HCT116 (cell line): ENCODE measurements around the gene UBE2D4.
A peak's percentile ranks its signal among the peaks of the same experiment; 100 is the strongest.

Source experiments
- CBX3 ChIP-seq: IDR thresholded peaks from 2 replicates; pipeline ENCODE4 v1.6.1; 2012; ENCODE audit warnings: low read depth
- EZH2 ChIP-seq: fragments of 200-600 bp; sonication (generic); IDR thresholded peaks from 2 replicates; pipeline ENCODE4 v1.6.1; 2017; ENCODE audit warnings: antibody characterized with exemption, mixed run types
- EZH2phosphoT487 ChIP-seq: fragments of 200-600 bp; IDR thresholded peaks from 2 replicates; pipeline ENCODE4 v1.6.1; 2018; ENCODE audit warnings: antibody characterized with exemption, borderline replicate concordance
- POLR2A ChIP-seq: IDR thresholded peaks from 2 replicates; pipeline ENCODE4 v1.7.0; 2011; ENCODE audit warnings: borderline replicate concordance; ENCODE audit not compliant: insufficient read depth, insufficient read length; ENCODE audit errors: extremely low read depth
- POLR2AphosphoS5 ChIP-seq: IDR thresholded peaks from 2 replicates; pipeline ENCODE4 v1.6.1; 2011; ENCODE audit warnings: mild to moderate bottlenecking, low read depth, low read length, moderate library complexity
- SP1 ChIP-seq: IDR thresholded peaks from 2 replicates; pipeline ENCODE4 v1.6.1; 2012; ENCODE audit warnings: low read depth
- TF ChIP-seq, protein P1 (sequence below), 3 experiments: fragments of 200-600 bp in 1 of 3; sonication (generic) in 1 of 3; IDR thresholded peaks in 2 of 3; conservative IDR thresholded peaks in 1 of 3; 2 replicates each; pipeline ENCODE4 v1.5.1; 2012 to 2017; ENCODE audit warnings: low read depth in 2 of 3, low read length in 2 of 3, antibody characterized with exemption in 1 of 3, borderline replicate concordance in 1 of 3, control low read depth in 1 of 3, mild to moderate bottlenecking in 1 of 3, mixed read lengths in 1 of 3, mixed run types in 1 of 3, moderate library complexity in 1 of 3; ENCODE audit not compliant: insufficient read depth in 1 of 3
- TF ChIP-seq, protein P2 (sequence below): IDR thresholded peaks from 2 replicates; pipeline ENCODE4 v1.6.1; 2012
- TF ChIP-seq, protein P3 (sequence below): IDR thresholded peaks from 2 replicates; pipeline ENCODE4 v1.6.1; 2012
- TF ChIP-seq, protein P4 (sequence below): IDR thresholded peaks from 2 replicates; pipeline ENCODE4 v1.6.1; 2012; ENCODE audit warnings: low read depth

GRCh38 chr7:43942997-43943396, 16.8 kb downstream of the UBE2D4 start:
- TF ChIP-seq EZH2 (no peak), POLR2A (no peak), CBX3 (no peak), SP1 (no peak), POLR2AphosphoS5 (no peak), EZH2phosphoT487 (no peak)
- TF ChIP-seq, protein P1, sequence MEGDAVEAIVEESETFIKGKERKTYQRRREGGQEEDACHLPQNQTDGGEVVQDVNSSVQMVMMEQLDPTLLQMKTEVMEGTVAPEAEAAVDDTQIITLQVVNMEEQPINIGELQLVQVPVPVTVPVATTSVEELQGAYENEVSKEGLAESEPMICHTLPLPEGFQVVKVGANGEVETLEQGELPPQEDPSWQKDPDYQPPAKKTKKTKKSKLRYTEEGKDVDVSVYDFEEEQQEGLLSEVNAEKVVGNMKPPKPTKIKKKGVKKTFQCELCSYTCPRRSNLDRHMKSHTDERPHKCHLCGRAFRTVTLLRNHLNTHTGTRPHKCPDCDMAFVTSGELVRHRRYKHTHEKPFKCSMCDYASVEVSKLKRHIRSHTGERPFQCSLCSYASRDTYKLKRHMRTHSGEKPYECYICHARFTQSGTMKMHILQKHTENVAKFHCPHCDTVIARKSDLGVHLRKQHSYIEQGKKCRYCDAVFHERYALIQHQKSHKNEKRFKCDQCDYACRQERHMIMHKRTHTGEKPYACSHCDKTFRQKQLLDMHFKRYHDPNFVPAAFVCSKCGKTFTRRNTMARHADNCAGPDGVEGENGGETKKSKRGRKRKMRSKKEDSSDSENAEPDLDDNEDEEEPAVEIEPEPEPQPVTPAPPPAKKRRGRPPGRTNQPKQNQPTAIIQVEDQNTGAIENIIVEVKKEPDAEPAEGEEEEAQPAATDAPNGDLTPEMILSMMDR (IDR thresholded peaks at IDR 0.05 in 2 of 3, conservative IDR thresholded peaks at IDR 0.05 in 1 of 3; ENCODE audit: borderline replicate concordance in 1 of 3, insufficient read depth in 1 of 3, low read depth in 2 of 3, low read length in 2 of 3) = peak; percentile 40 to 53 (median 45); a peak in 4 of 6 replicates
- TF ChIP-seq, protein P2, sequence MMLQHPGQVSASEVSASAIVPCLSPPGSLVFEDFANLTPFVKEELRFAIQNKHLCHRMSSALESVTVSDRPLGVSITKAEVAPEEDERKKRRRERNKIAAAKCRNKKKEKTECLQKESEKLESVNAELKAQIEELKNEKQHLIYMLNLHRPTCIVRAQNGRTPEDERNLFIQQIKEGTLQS = no peak
- TF ChIP-seq, protein P3, sequence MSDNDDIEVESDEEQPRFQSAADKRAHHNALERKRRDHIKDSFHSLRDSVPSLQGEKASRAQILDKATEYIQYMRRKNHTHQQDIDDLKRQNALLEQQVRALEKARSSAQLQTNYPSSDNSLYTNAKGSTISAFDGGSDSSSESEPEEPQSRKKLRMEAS = no peak
- TF ChIP-seq, protein P4, sequence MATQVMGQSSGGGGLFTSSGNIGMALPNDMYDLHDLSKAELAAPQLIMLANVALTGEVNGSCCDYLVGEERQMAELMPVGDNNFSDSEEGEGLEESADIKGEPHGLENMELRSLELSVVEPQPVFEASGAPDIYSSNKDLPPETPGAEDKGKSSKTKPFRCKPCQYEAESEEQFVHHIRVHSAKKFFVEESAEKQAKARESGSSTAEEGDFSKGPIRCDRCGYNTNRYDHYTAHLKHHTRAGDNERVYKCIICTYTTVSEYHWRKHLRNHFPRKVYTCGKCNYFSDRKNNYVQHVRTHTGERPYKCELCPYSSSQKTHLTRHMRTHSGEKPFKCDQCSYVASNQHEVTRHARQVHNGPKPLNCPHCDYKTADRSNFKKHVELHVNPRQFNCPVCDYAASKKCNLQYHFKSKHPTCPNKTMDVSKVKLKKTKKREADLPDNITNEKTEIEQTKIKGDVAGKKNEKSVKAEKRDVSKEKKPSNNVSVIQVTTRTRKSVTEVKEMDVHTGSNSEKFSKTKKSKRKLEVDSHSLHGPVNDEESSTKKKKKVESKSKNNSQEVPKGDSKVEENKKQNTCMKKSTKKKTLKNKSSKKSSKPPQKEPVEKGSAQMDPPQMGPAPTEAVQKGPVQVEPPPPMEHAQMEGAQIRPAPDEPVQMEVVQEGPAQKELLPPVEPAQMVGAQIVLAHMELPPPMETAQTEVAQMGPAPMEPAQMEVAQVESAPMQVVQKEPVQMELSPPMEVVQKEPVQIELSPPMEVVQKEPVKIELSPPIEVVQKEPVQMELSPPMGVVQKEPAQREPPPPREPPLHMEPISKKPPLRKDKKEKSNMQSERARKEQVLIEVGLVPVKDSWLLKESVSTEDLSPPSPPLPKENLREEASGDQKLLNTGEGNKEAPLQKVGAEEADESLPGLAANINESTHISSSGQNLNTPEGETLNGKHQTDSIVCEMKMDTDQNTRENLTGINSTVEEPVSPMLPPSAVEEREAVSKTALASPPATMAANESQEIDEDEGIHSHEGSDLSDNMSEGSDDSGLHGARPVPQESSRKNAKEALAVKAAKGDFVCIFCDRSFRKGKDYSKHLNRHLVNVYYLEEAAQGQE = no peak
